IMR-90 (cell line): ENCODE data around the gene DLG5. TPM values are rescaled to one million over a fixed set of nuclear protein-coding genes. Genes with fewer than 3 reads are reported as not detected.

Source experiments
- ATAC-seq: fragments of 200-7000 bp; cut with Tn5 transposase; 2 replicates; pipeline ENCODE4 v1.9.1; 2020; ENCODE audit warnings: low read depth, mild to moderate bottlenecking, moderate library complexity
- BruUV-seq: library from RNA; stranded (reverse); fragments of 400-500 nt; replicated peaks from 2 replicates; lab custom pipeline; 2021; lab: Mats Ljungman, UMichigan
- CTCF ChIA-PET: fragments of 300-600 bp; formaldehyde crosslinking; extraction: SDS; loops from one replicate; lab custom pipeline; 2021; ENCODE audit warnings: antibody characterized with exemption; lab: Yijun Ruan, JAX
- POLR2A ChIA-PET: fragments of 300-600 bp; sonication (Branson Sonifier 250); formaldehyde crosslinking; loops from one replicate; lab custom pipeline; 2022; ENCODE audit warnings: antibody characterized with exemption; ENCODE audit not compliant: unreplicated experiment; lab: Charles Lee
- DNase-seq: peaks from one replicate; pipeline ENCODE4 v3.0.0; 2013
- H2AFZ ChIP-seq: replicated peaks from 2 replicates; pipeline ENCODE3; 2013; ENCODE audit warnings: low read length, mild to moderate bottlenecking; ENCODE audit not compliant: poor library complexity
- H2AK5ac ChIP-seq: 2 replicates; pipeline ENCODE4 v1.6.1; 2013; ENCODE audit warnings: low read depth, low read length, inconsistent platforms
- H2AK9ac ChIP-seq: replicated peaks from 2 replicates; pipeline ENCODE3; 2013; ENCODE audit warnings: mild to moderate bottlenecking, low read depth, low read length, moderate library complexity; ENCODE audit not compliant: poor library complexity
- H2BK120ac ChIP-seq: 2 replicates; pipeline ENCODE4 v1.6.1; 2013; ENCODE audit warnings: low read depth, low read length, inconsistent platforms
- H2BK15ac ChIP-seq: 3 replicates; pipeline ENCODE4 v1.6.1; 2013; ENCODE audit warnings: low read depth, low read length, inconsistent platforms
- H2BK20ac ChIP-seq: 2 replicates; pipeline ENCODE4 v1.6.1; 2013; ENCODE audit warnings: low read depth, mild to moderate bottlenecking, inconsistent platforms, low read length, moderate library complexity
- H2BK5ac ChIP-seq: 2 replicates; pipeline ENCODE4 v1.6.1; 2013; ENCODE audit warnings: mild to moderate bottlenecking, low read depth, low read length, inconsistent platforms; ENCODE audit not compliant: poor library complexity, severe bottlenecking
- H3K14ac ChIP-seq: replicated peaks from 2 replicates; pipeline ENCODE4 v1.6.1; 2013; ENCODE audit warnings: low read depth, low read length, inconsistent platforms
- H3K18ac ChIP-seq: 2 replicates; pipeline ENCODE4 v1.6.1; 2013; ENCODE audit warnings: low read depth, low read length, control low read depth
- H3K23ac ChIP-seq: 2 replicates; pipeline ENCODE4 v1.6.1; 2013; ENCODE audit warnings: low read depth, low read length, inconsistent platforms
- H3K27ac ChIP-seq: 2 replicates; pipeline ENCODE4 v1.5.1; 2013; ENCODE audit warnings: mild to moderate bottlenecking, control low read depth, low read length; ENCODE audit not compliant: insufficient read depth
- H3K27me3 ChIP-seq: 2 replicates; pipeline ENCODE4 v1.6.1; 2013; ENCODE audit warnings: low read length; ENCODE audit not compliant: control insufficient read depth, insufficient read depth
- H3K36me3 ChIP-seq: 2 replicates; pipeline ENCODE4 v1.6.1; 2013; ENCODE audit warnings: low read length, mixed read lengths; ENCODE audit not compliant: control insufficient read depth, insufficient read depth
- H3K4ac ChIP-seq: 2 replicates; pipeline ENCODE4 v1.6.1; 2013; ENCODE audit warnings: low read depth, low read length, inconsistent platforms
- H3K4me1 ChIP-seq: 2 replicates; pipeline ENCODE4 v1.6.1; 2013; ENCODE audit warnings: low read length, mixed read lengths; ENCODE audit not compliant: control insufficient read depth, insufficient read depth
- H3K4me2 ChIP-seq: 2 replicates; pipeline ENCODE4 v1.6.1; 2013; ENCODE audit warnings: low read depth, mild to moderate bottlenecking, control low read depth, low read length, moderate library complexity
- H3K4me3 ChIP-seq: 2 replicates; pipeline ENCODE4 v1.5.1; 2013; ENCODE audit warnings: low read depth, mild to moderate bottlenecking, control low read depth, low read length, moderate library complexity; ENCODE audit not compliant: insufficient read depth
- H3K56ac ChIP-seq: 2 replicates; pipeline ENCODE4 v1.6.1; 2013; ENCODE audit warnings: low read length, inconsistent platforms; ENCODE audit not compliant: insufficient read depth; ENCODE audit errors: extremely low read depth
- H3K79me1 ChIP-seq, 2 experiments: 2 replicates each; pipeline ENCODE4 v1.6.1; 2013; ENCODE audit warnings: low read length in 2 of 2, inconsistent platforms in 1 of 2, low read depth in 1 of 2
- H3K9ac ChIP-seq: 2 replicates; pipeline ENCODE4 v1.6.1; 2013; ENCODE audit warnings: low read depth, low read length, control low read depth
- H3K9me1 ChIP-seq: 2 replicates; pipeline ENCODE4 v1.6.1; 2013; ENCODE audit warnings: low read length, inconsistent platforms; ENCODE audit not compliant: insufficient read depth
- H3K9me3 ChIP-seq: 2 replicates; pipeline ENCODE4 v1.6.1; 2013; ENCODE audit warnings: low read length; ENCODE audit not compliant: control insufficient read depth, insufficient read depth
- H4K20me1 ChIP-seq: 2 replicates; pipeline ENCODE4 v1.6.1; 2013; ENCODE audit warnings: low read length, inconsistent platforms; ENCODE audit not compliant: insufficient read depth
- H4K5ac ChIP-seq: 2 replicates; pipeline ENCODE4 v1.6.1; 2013; ENCODE audit warnings: mild to moderate bottlenecking, low read depth, low read length, control low read depth
- H4K8ac ChIP-seq, 2 experiments: 2 replicates each; pipeline ENCODE4 v1.6.1; 2013; ENCODE audit warnings: low read depth in 2 of 2, low read length in 2 of 2, control low read depth in 1 of 2, inconsistent platforms in 1 of 2
- H4K91ac ChIP-seq: 2 replicates; pipeline ENCODE4 v1.6.1; 2013; ENCODE audit warnings: low read depth, low read length, inconsistent platforms; ENCODE audit not compliant: insufficient read depth
- BHLHE40 ChIP-seq: fragments of 150-350 bp; IDR thresholded peaks from 2 replicates; pipeline ENCODE4 v1.6.1; 2016; ENCODE audit warnings: mild to moderate bottlenecking, low read depth, low read length
- CEBPB ChIP-seq: IDR thresholded peaks from 2 replicates; pipeline ENCODE4 v1.6.1; 2012; ENCODE audit warnings: low read depth, low read length, improper control_type of control experiment
- CHD1 ChIP-seq: IDR thresholded peaks from 2 replicates; pipeline ENCODE4 v1.6.1; 2012; ENCODE audit warnings: low read depth, low read length, improper control_type of control experiment
- CTCF ChIP-seq: conservative IDR thresholded peaks from 2 replicates; pipeline ENCODE4 v1.5.1; 2012; ENCODE audit warnings: mild to moderate bottlenecking, low read depth, low read length, improper control_type of control experiment
- FOS ChIP-seq: fragments of 150-350 bp; IDR thresholded peaks from 2 replicates; pipeline ENCODE4 v1.6.1; 2016; ENCODE audit warnings: low read depth, low read length
- MAFK ChIP-seq: IDR thresholded peaks from 2 replicates; pipeline ENCODE4 v1.6.1; 2012; ENCODE audit warnings: low read depth, low read length, improper control_type of control experiment
- MAZ ChIP-seq: IDR thresholded peaks from 2 replicates; pipeline ENCODE4 v1.6.1; 2012; ENCODE audit warnings: low read depth, mild to moderate bottlenecking, low read length, improper control_type of control experiment, moderate library complexity, borderline replicate concordance
- MXI1 ChIP-seq: IDR thresholded peaks from 2 replicates; pipeline ENCODE4 v1.6.1; 2012; ENCODE audit warnings: low read depth, mild to moderate bottlenecking, low read length, moderate library complexity, borderline replicate concordance
- NFE2L2 ChIP-seq: fragments of 150-350 bp; IDR thresholded peaks from 2 replicates; pipeline ENCODE4 v1.6.1; 2016; ENCODE audit warnings: low read depth, mild to moderate bottlenecking, low read length
- POLR2A ChIP-seq: IDR thresholded peaks from 2 replicates; pipeline ENCODE4 v1.6.1; 2012; ENCODE audit warnings: mild to moderate bottlenecking, low read depth, low read length
- RAD21 ChIP-seq: IDR thresholded peaks from 2 replicates; pipeline ENCODE4 v1.6.1; 2012; ENCODE audit warnings: low read length, improper control_type of control experiment
- RCOR1 ChIP-seq: IDR thresholded peaks from 2 replicates; pipeline ENCODE4 v1.6.1; 2012; ENCODE audit warnings: mild to moderate bottlenecking, low read length, improper control_type of control experiment; ENCODE audit not compliant: insufficient replicate concordance
- RFX5 ChIP-seq: IDR thresholded peaks from 2 replicates; pipeline ENCODE4 v1.8.0; 2012; ENCODE audit warnings: low read depth, mild to moderate bottlenecking, low read length, moderate library complexity
- SMC3 ChIP-seq: fragments of 150-350 bp; IDR thresholded peaks from 2 replicates; pipeline ENCODE4 v1.6.1; 2016; ENCODE audit warnings: low read depth, mild to moderate bottlenecking, antibody characterized with exemption, low read length, moderate library complexity
- USF2 ChIP-seq: fragments of 150-350 bp; IDR thresholded peaks from 2 replicates; pipeline ENCODE4 v1.6.1; 2017; ENCODE audit warnings: mild to moderate bottlenecking, antibody characterized with exemption, low read length, low read depth
- WGBS, 2 experiments: methylation state at CpG; one replicate each; pipeline versions ENCODE4 v1.1.5 to v1.1.7; 2013; ENCODE audit warnings: missing lambda C conversion rate in 2 of 2; ENCODE audit not compliant: insufficient read length in 1 of 2; ENCODE audit errors: extremely low coverage in 2 of 2; 5-methylcytosine and 5-hydroxymethylcytosine counted together
- dilution Hi-C: fragments of 300-500 bp; cut with HindIII; formaldehyde crosslinking; loops from one replicate; pipeline ENCODE4 v1.14.3; 2018; ENCODE audit warnings: low sequenced_read_pairs; ENCODE audit not compliant: unreplicated experiment
- in situ Hi-C: fragments of 300-500 bp; cut with MboI; formaldehyde crosslinking; loops from 3 replicates; pipeline ENCODE4 v1.14.3; 2019; ENCODE audit warnings: low sequenced_read_pairs, inconsistent platforms, mixed read lengths
- intact Hi-C: fragments of 100-400 bp; cut with micrococcal nuclease; formaldehyde crosslinking; loops from 2 replicates; pipeline ENCODE4 v1.10.0; 2022
- polyA plus RNA-seq, 3 experiments: library from polyadenylated mRNA; depleted of rRNA; stranded (reverse); fragments of >200 nt; gene quantifications; 2 replicates each; pipeline ENCODE4 v1.2.3, GENCODE V29; 2012; ENCODE audit warnings: low replicate concordance in 1 of 3
- total RNA-seq: library from RNA; depleted of rRNA; stranded (reverse); fragments of >200 nt; gene quantifications from 2 replicates; pipeline ENCODE4 v1.2.3, GENCODE V29; 2012
- TF ChIP-seq, protein P1 (sequence below): fragments of 150-350 bp; IDR thresholded peaks from 2 replicates; pipeline ENCODE4 v1.6.1; 2016; ENCODE audit warnings: low read depth, mild to moderate bottlenecking, low read length, moderate library complexity, borderline replicate concordance

DLG5 gene
- total and polyA plus RNA-seq, 2 of the 4 experiments (the other 2 are of a cell fraction): 12.7 to 28.7 TPM

DNA sequence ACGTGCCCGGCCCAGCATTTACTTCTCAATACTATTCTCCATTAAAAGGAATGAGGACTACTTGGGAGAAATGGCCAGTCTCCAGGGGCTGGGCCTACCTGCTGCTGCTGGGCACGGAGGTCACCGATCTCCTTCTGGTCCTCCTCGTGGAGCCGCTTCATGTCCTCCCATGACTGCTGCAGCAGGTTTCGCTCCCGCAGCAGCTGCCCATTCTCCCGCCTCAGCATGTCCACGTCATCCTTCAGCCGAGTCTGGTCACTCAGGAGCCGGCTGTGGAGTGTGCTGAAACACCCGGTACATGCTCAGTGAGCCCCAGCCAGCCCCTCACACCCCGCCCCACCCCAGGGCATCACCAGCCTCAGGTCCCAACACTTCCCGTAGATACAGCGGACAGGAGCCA is 73.3 kb downstream of the DLG5 start:
- Histone ChIP-seq H2AK9ac (no peak overlapping the region), H3K4ac (no peak overlapping the region)

More for the DNA sequence above, 73.3 kb downstream of the DLG5 start:
- in situ Hi-C loops (no loop called here), intact Hi-C loops (no loop called here), dilution Hi-C loops (no loop called here)
- no peak overlapping the region for H4K8ac ChIP-seq
- H2BK120ac ChIP-seq: no peak overlapping the region
- no peak overlapping the region for H3K56ac ChIP-seq
- peaks cover 36% of the 10 kb centered on the region for H3K36me3 ChIP-seq
- no peak overlapping the region for H2BK15ac ChIP-seq
- H2BK20ac ChIP-seq: no peak overlapping the region
- no peaks in the 10 kb centered on the region for H3K9me3 ChIP-seq
- CTCF ChIA-PET: no interaction called here
- H2AFZ ChIP-seq: no peak overlapping the region
- H3K27me3 ChIP-seq: no peaks in the 10 kb centered on the region
- H4K20me1 ChIP-seq: peaks cover 33% of the 10 kb centered on the region
- H3K4me1 ChIP-seq: peaks cover 3% of the 10 kb centered on the region; the same call in 1 of the 2 replicates
- 98% methylated on average over 11 of the region's 16 CpGs; no CpG with 5 or more reads in 1 of the 2 experiments for WGBS, 2 experiments
- H3K4me3 ChIP-seq: no peak overlapping the region
- ATAC-seq: no peak
- no TSS peak for BruUV-seq
- no peak for TF ChIP-seq CEBPB
- TF ChIP-seq RAD21: no peak
- TF ChIP-seq CHD1: no peak
- TF ChIP-seq RFX5: no peak
- no peak for TF ChIP-seq POLR2A
- no peak for TF ChIP-seq USF2
- no peak for TF ChIP-seq CTCF
- no peak for TF ChIP-seq MAFK
- no peak for TF ChIP-seq MAZ
- TF ChIP-seq, protein P1, sequence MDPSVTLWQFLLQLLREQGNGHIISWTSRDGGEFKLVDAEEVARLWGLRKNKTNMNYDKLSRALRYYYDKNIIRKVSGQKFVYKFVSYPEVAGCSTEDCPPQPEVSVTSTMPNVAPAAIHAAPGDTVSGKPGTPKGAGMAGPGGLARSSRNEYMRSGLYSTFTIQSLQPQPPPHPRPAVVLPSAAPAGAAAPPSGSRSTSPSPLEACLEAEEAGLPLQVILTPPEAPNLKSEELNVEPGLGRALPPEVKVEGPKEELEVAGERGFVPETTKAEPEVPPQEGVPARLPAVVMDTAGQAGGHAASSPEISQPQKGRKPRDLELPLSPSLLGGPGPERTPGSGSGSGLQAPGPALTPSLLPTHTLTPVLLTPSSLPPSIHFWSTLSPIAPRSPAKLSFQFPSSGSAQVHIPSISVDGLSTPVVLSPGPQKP: no peak
- no peak for TF ChIP-seq NFE2L2
- no peak for TF ChIP-seq BHLHE40
- TF ChIP-seq MXI1: no peak
- no peak for TF ChIP-seq RCOR1
- no peak for TF ChIP-seq FOS
- no peak for TF ChIP-seq SMC3
- H3K27ac ChIP-seq: no peak overlapping the region
- no peak overlapping the region for H4K91ac ChIP-seq
- H2BK5ac ChIP-seq: no peak overlapping the region
- no peak overlapping the region for H3K23ac ChIP-seq
- no peak overlapping the region for H3K9ac ChIP-seq
- no peak overlapping the region for H4K5ac ChIP-seq
- no peak overlapping the region for H2AK5ac ChIP-seq
- no peak overlapping the region for H3K4me2 ChIP-seq
- peaks cover 23% of the 10 kb centered on the region for H3K9me1 ChIP-seq
- no peak overlapping the region for H3K14ac ChIP-seq
- POLR2A ChIA-PET: no interaction called here
- no peak overlapping the region for H3K18ac ChIP-seq
- DNase-seq: no peak
- H3K79me1 ChIP-seq: peaks cover 34 to 79% of the 10 kb centered on the region in 2 experiments
